Kidney epithelial cell (primary cell): Measurements from ENCODE around the gene RAC2. TPM values are rescaled to one million over a fixed set of nuclear protein-coding genes. Genes with fewer than 3 reads are reported as not detected.
"Not testable (repeated sequence)": the region's sequence is repeated elsewhere in the genome, so short reads cannot be mapped to it uniquely, and the experiment has no call there.

Experiments
- DNase-seq: peaks from one replicate; pipeline ENCODE4 v3.0.0-alpha.2; 2010; ENCODE audit warnings: low read depth
- H3K27me3 ChIP-seq: 2 replicates; pipeline ENCODE4 v1.6.0; 2011; ENCODE audit warnings: low read length; ENCODE audit not compliant: control insufficient read depth, insufficient read depth
- H3K36me3 ChIP-seq: 2 replicates; pipeline ENCODE4 v1.5.1; 2011; ENCODE audit warnings: low read length; ENCODE audit not compliant: control insufficient read depth, insufficient read depth
- H3K4me3 ChIP-seq: 2 replicates; pipeline ENCODE4 v1.5.1; 2011; ENCODE audit warnings: low read depth, mild to moderate bottlenecking, control low read depth, low read length
- CTCF ChIP-seq: IDR thresholded peaks from 2 replicates; pipeline ENCODE4 v1.5.1; 2011; ENCODE audit warnings: mild to moderate bottlenecking, moderate library complexity, low read length, control low read depth, inconsistent platforms; ENCODE audit not compliant: insufficient read depth, poor library complexity, severe bottlenecking
- total RNA-seq: library from RNA; depleted of rRNA; stranded (reverse); fragments of >200 nt; gene quantifications from 2 replicates; pipeline ENCODE4 v1.2.3, GENCODE V29; 2015

Gene RAC2
- total RNA-seq, 1 donor from 2014 or later = 24.0 TPM

DNA sequence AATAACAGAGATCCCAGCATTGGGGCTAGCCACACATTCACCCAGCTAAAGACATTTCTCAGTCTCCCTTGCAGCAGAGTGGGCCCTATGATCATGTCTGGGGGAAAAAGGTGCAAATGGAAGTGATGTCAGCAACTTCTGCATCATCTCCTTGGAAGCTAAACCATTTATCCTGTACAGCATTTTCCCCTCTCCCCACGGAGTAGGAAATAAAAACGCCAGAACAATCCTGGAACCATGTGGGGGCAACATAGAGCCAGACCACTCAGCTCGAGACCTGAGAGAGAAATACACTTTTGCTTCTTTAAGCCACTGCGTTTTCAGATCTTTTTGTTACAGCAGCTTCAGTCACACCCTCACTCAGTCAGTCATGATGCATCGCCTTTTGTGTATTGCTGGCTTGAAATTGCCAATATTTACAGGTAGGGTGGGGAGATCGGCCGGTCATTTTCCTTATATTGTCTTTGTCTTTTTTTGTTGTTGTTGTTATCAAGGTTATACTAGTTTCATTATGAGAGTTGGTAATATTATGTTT is 9.1 kb upstream of the RAC2 start:
- H3K36me3 ChIP-seq = no peaks in the 10 kb centered on the region
- no peaks in the 10 kb centered on the region for H3K27me3 ChIP-seq
- no peak for DNase-seq
- TF ChIP-seq CTCF = peak; percentile 6
- H3K4me3 ChIP-seq = no peak overlapping the region

DNA sequence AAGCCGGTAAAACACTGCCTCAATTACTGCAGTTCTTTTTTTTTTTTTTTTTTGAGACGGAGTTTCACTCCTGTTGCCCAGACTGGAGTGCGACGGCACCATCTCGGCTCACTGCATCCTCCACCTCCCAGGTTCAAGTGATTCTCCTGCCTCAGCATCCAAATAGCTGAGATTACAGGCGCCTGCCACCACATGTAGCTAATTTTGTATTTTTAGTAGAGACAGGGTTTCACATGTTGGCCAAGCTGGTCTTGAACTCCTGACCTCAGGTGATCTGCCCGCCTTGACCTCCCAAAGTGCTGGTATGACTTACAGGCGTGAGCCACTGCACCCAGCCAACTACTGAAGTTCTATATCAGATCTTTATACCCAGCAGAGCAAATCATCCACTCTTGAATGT is 7.8 kb upstream of the RAC2 start:
- not testable (repeated sequence) for H3K36me3 ChIP-seq, H3K27me3 ChIP-seq

DNA sequence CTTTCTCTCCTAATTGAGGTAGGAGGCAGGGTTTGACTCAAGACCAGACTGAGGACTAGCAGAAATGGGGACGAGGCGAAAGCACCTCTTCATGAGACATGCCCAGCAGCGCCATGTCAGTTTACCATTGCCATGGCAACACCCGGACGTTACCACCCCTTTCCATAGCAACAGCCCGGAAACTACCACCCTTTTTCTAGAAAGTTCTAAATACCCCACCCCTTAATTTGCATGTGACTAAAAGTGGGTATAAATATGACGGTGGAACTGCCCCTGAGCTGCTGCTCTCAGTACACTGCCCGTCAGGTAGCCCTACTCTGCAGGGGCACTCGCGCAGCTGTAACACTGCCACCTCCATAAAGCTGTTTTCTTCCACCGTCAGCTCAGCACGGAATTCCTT is 5.9 kb upstream of the RAC2 start:
- H3K36me3 ChIP-seq = no peaks in the 10 kb centered on the region
- H3K4me3 ChIP-seq = no peak overlapping the region
- no peaks in the 10 kb centered on the region for H3K27me3 ChIP-seq
- DNase-seq = no peak
- no peak for TF ChIP-seq CTCF

More for the DNA sequence above, 7.8 kb upstream of the RAC2 start:
- not testable (repeated sequence) for DNase-seq, H3K4me3 ChIP-seq

DNA sequence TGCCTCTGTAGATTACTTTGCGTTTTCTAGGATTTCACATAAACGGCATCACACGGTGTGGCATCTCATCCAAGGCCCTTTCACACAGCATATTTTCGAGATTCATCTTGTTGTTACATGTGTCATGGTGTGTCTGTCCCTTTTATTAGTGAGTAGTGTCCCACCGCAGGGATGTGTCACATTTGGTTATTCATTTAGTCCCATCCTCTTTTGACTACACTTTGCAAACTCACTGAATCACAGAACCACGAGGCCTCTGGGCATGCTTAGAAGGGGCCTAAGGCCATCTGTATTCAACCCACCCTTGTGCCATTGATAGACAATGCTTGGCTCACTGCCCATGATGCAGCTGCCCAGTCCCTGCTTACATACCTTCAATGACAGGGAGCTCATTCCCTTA is 4.2 kb upstream of the RAC2 start:
- Histone ChIP-seq H3K36me3 (no peaks in the 10 kb centered on the region), H3K4me3 (no peak overlapping the region), H3K27me3 (no peaks in the 10 kb centered on the region)
- DNase-seq = no peak
- TF ChIP-seq CTCF = no peak

- no peak for TF ChIP-seq CTCF
- Histone ChIP-seq H3K4me3 (no peak overlapping the region), H3K27me3 (no peaks in the 10 kb centered on the region), H3K36me3 (no peaks in the 10 kb centered on the region)
- no peak for DNase-seq
These were observed 1.7 kb upstream of the RAC2 start for GRCh38 chr22:37245740-37246139.

DNA sequence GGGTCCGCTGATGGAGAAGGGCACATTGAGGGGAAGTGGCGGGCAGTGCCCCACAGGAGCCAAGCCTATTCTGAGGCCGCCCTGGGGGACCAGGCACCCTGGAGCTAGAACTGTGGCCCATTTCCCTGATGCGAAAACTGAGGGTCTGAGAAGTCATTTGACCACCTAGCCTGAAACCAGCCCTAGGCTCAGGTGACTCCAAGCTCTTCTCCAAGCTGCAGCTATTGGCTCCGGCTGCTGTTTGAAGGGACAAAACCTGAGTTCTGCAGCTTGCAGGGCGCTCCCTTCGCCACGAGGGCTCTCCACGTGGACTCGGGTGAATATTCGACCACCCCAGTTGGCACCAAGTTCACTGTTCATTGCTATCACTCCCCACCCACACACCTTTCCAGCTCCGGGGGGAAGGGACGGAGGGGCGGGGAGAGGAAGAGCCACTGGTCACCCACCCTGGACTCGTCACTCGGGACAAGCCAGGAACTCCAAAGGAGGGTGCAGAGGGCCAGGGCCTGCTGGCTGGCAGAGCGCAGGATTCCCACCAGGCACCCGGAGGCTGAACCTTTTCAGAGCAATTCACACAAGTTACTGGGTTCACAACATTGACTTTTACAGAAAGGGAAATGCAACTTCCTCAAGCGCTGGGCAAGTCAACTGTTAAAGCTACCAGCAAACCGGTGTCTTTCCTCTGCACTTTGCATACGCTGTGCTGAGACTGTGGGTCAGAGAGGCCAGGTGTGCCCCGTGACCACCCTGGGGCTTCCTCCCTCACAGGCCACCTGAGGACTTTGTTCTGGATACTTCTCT is 1.1 kb upstream of the RAC2 start:
- TF ChIP-seq CTCF = no peak
- no peak overlapping the region for H3K4me3 ChIP-seq
- DNase-seq = no peak
- H3K36me3 ChIP-seq = no peaks in the 10 kb centered on the region
- no peaks in the 10 kb centered on the region for H3K27me3 ChIP-seq
